ENCODE measurements around the gene SYT9. TPM values are rescaled to one million over a fixed set of nuclear protein-coding genes. Genes with fewer than 3 reads are reported as not detected.

SYT9 gene
- total RNA-seq, 4 donors from 2014 or later: 0.24 to 2.1 (median 0.52) TPM

- DNase-seq (ENCODE audit: low spot score in 2 of 2): no peak
- TF ChIP-seq CTCF (IDR thresholded peaks at IDR 0.05) (no peak), POLR2A (IDR thresholded peaks at IDR 0.05) (no peak), POLR2AphosphoS5 (IDR thresholded peaks at IDR 0.05) (no peak), EP300 (IDR thresholded peaks at IDR 0.05) (no peak)
- no peak overlapping the region for H3K4me3 ChIP-seq
- WGBS: 100% methylated on average over 2 of the region's 2 CpGs
- no peaks in the 10 kb centered on the region for H3K9me3 ChIP-seq
- no peaks in the 10 kb centered on the region for H3K27me3 ChIP-seq
- no peak overlapping the region for H3K27ac ChIP-seq
- H3K4me1 ChIP-seq: no peaks in the 10 kb centered on the region
- H3K36me3 ChIP-seq: no peaks in the 10 kb centered on the region
Measured at GRCh38 chr11:7428196-7428595, 176.5 kb downstream of the SYT9 start.

GRCh38 chr11:7430496-7430895 is 178.8 kb downstream of the SYT9 start:
- Histone ChIP-seq H3K9me3 (no peaks in the 10 kb centered on the region), H3K36me3 (no peaks in the 10 kb centered on the region), H3K27ac (no peak overlapping the region), H3K4me1 (no peaks in the 10 kb centered on the region), H3K4me3 (no peak overlapping the region), H3K27me3 (no peaks in the 10 kb centered on the region)
- TF ChIP-seq CTCF (IDR thresholded peaks at IDR 0.05) (no peak), POLR2AphosphoS5 (IDR thresholded peaks at IDR 0.05) (no peak), POLR2A (IDR thresholded peaks at IDR 0.05) (no peak), EP300 (IDR thresholded peaks at IDR 0.05) (no peak)
- no peak for DNase-seq (ENCODE audit: low spot score in 2 of 2)
- 93% methylated on average over 2 of the region's 2 CpGs for WGBS

GRCh38 chr11:7435176-7435575 is 183.5 kb downstream of the SYT9 start:
- WGBS: 36% methylated on average over 2 of the region's 2 CpGs
- Histone ChIP-seq H3K9me3 (no peaks in the 10 kb centered on the region), H3K4me3 (no peak overlapping the region), H3K27ac (no peak overlapping the region), H3K4me1 (no peaks in the 10 kb centered on the region), H3K36me3 (no peaks in the 10 kb centered on the region), H3K27me3 (no peaks in the 10 kb centered on the region)
- TF ChIP-seq EP300 (IDR thresholded peaks at IDR 0.05) (no peak), POLR2A (IDR thresholded peaks at IDR 0.05) (no peak), POLR2AphosphoS5 (IDR thresholded peaks at IDR 0.05) (no peak), CTCF (IDR thresholded peaks at IDR 0.05) (no peak)
- DNase-seq (ENCODE audit: low spot score in 2 of 2): no peak

GRCh38 chr11:7436146-7436545 is 184.4 kb downstream of the SYT9 start:
- TF ChIP-seq CTCF (IDR thresholded peaks at IDR 0.05): no peak
- TF ChIP-seq POLR2A (IDR thresholded peaks at IDR 0.05): no peak
- no peak for TF ChIP-seq POLR2AphosphoS5 (IDR thresholded peaks at IDR 0.05)
- no peak for TF ChIP-seq EP300 (IDR thresholded peaks at IDR 0.05)
- H3K9me3 ChIP-seq: no peaks in the 10 kb centered on the region
- no peaks in the 10 kb centered on the region for H3K4me1 ChIP-seq
- DNase-seq (ENCODE audit: low spot score in 2 of 2): no peak
- H3K27ac ChIP-seq: no peak overlapping the region
- WGBS: 74% methylated on average over 1 of the region's 1 CpG
- no peak overlapping the region for H3K4me3 ChIP-seq
- H3K27me3 ChIP-seq: no peaks in the 10 kb centered on the region
- H3K36me3 ChIP-seq: no peaks in the 10 kb centered on the region

- Histone ChIP-seq H3K4me1 (no peaks in the 10 kb centered on the region), H3K36me3 (no peaks in the 10 kb centered on the region), H3K4me3 (no peak overlapping the region), H3K9me3 (no peaks in the 10 kb centered on the region), H3K27ac (no peak overlapping the region), H3K27me3 (no peaks in the 10 kb centered on the region)
- 56% methylated on average over 5 of the region's 5 CpGs for WGBS
- TF ChIP-seq POLR2AphosphoS5 (IDR thresholded peaks at IDR 0.05): no peak
- no peak for TF ChIP-seq CTCF (IDR thresholded peaks at IDR 0.05)
- no peak for TF ChIP-seq EP300 (IDR thresholded peaks at IDR 0.05)
- no peak for TF ChIP-seq POLR2A (IDR thresholded peaks at IDR 0.05)
- no peak for DNase-seq (ENCODE audit: low spot score in 2 of 2)
Measured at GRCh38 chr11:7436657-7437056, 185.0 kb downstream of the SYT9 start.

Data from suprapubic skin (tissue), 4 donors.